ENCODE measurements around the gene SALL2. TPM values are rescaled to one million over a fixed set of nuclear protein-coding genes. Genes with fewer than 3 reads are reported as not detected.
A peak's percentile ranks its signal among the peaks of the same experiment; 100 is the strongest.

Gene SALL2
- total and polyA plus RNA-seq, 10 of the 15 experiments (the other 5 are each of a cell fraction or from before 2014, with no cell fraction given), result 1.6 to 6.2 (median 2.1) TPM

- TF ChIP-seq ZBTB4 (CRISPR knock-in tag; IDR thresholded peaks at IDR 0.05), result no peak
- TF ChIP-seq SMAD1 (IDR thresholded peaks at IDR 0.05; ENCODE audit: low read depth, partially characterized antibody), result no peak
- TF ChIP-seq PBX3 (IDR thresholded peaks at IDR 0.05; ENCODE audit: insufficient replicate concordance, low read depth, low read length), result peak; percentile 73
Measured at GRCh38 chr14:21498540-21499526, 27.3 kb downstream of the SALL2 start (continued).

- Histone ChIP-seq H3K4me3 (no peak overlapping the region), H3K27me3 (replicated peaks in 1 of 2; ENCODE audit: control insufficient read depth in 2 of 2, insufficient read depth in 2 of 2, low read length in 1 of 2) (no peaks in the 10 kb centered on the region), H3K4me2 (ENCODE audit: control insufficient read depth, insufficient read depth) (no peak overlapping the region), H3K4me1 (ENCODE audit: control insufficient read depth, insufficient read depth, low read length) (no peaks in the 10 kb centered on the region), H3K9me3 (replicated peaks; ENCODE audit: control insufficient read depth, insufficient read depth, low read length) (no peaks in the 10 kb centered on the region), H3K27ac (ENCODE audit: control insufficient read depth, insufficient read depth) (no peak overlapping the region), H3K79me2 (ENCODE audit: control insufficient read depth, insufficient read depth, low read length) (no peaks in the 10 kb centered on the region), H3K9ac (ENCODE audit: control insufficient read depth, insufficient read depth, low read length) (no peak overlapping the region), H2AFZ (ENCODE audit: control insufficient read depth, low read depth, low read length) (no peak overlapping the region), H3K36me3 (ENCODE audit: control insufficient read depth in 2 of 2, insufficient read depth in 2 of 2, low read length in 1 of 2) (peaks cover 8 to 31% of the 10 kb centered on the region in 2 experiments), H4K20me1 (ENCODE audit: control insufficient read depth, insufficient read depth) (no peaks in the 10 kb centered on the region)
- WGBS (ENCODE audit: insufficient coverage, insufficient replicate concordance, low lambda C conversion rate, missing lambda C conversion rate), result 96% methylated on average over 2 of the region's 2 CpGs
- intact Hi-C loops (cut with micrococcal nuclease; ENCODE audit: unreplicated experiment), result no loop called here
- in situ Hi-C loops (cut with MboI), result no loop called here
- BruUV-seq (replicated peaks), result no TSS peak
- FAIRE-seq (peak; percentile 13), ATAC-seq (no peak), DNase-seq (ENCODE audit: low read depth, low spot score) (no peak)
- POLR2A ChIA-PET, result no interaction called here
- CTCF ChIA-PET, result interaction anchor here (1.1 to 7.8 kb wide), 5 partner anchors 20 to 428 kb away, joined by 3 to 207 read pairs (median 15); partner anchors contain the start of genes RAB2B and TOX4
- RAD21 ChIA-PET (ENCODE audit: unreplicated experiment), result no interaction called here
- SMC1A ChIA-PET (ENCODE audit: uncharacterized antibody, unreplicated experiment), result interaction anchor here (0.9 to 3.4 kb wide), 2 partner anchors 26 to 46 kb away, joined by 3 to 12 read pairs; no protein-coding TSS in a partner anchor
- TF ChIP-seq SPI1 (IDR thresholded peaks at IDR 0.05; ENCODE audit: borderline replicate concordance, insufficient read depth, low read depth, low read length), result no peak
- no peak for TF ChIP-seq ELK1 (IDR thresholded peaks at IDR 0.05; ENCODE audit: low read depth, low read length)
- TF ChIP-seq JUNB (IDR thresholded peaks at IDR 0.05), result no peak
- TF ChIP-seq FOXK2 (IDR thresholded peaks at IDR 0.05), result no peak
- no peak for TF ChIP-seq MLLT1 (IDR thresholded peaks at IDR 0.05)
- TF ChIP-seq PAX5 (IDR thresholded peaks at IDR 0.05; ENCODE audit: borderline replicate concordance, low read depth, low read length), result no peak
Measured at GRCh38 chr14:21496453-21496852, 29.7 kb downstream of the SALL2 start.

Measured in GM12878 (cell line).